ACC112 (cell line): Measurements from ENCODE around the gene MCHR1.

Experiments used
- H2AFZ ChIP-seq: fragments of 200-600 bp; sonication (generic); one replicate; pipeline ENCODE4 v1.6.0; 2017; ENCODE audit warnings: antibody characterized with exemption, low read length; ENCODE audit not compliant: unreplicated experiment
- H3K27ac ChIP-seq: fragments of 200-600 bp; sonication (generic); 2 replicates; pipeline ENCODE4 v1.5.1; 2014; ENCODE audit warnings: low read depth, mild to moderate bottlenecking, antibody characterized with exemption, low read length, moderate library complexity
- H3K27me3 ChIP-seq: fragments of 200-600 bp; sonication (generic); 2 replicates; pipeline ENCODE4 v1.6.1; 2014; ENCODE audit warnings: mild to moderate bottlenecking, antibody characterized with exemption, low read length, moderate library complexity, mixed read lengths; ENCODE audit not compliant: insufficient read depth
- H3K36me3 ChIP-seq: fragments of 200-600 bp; sonication (generic); 2 replicates; pipeline ENCODE4 v1.6.1; 2016; ENCODE audit warnings: mild to moderate bottlenecking, antibody characterized with exemption, low read length, moderate library complexity, mixed read lengths; ENCODE audit not compliant: insufficient read depth
- H3K4me1 ChIP-seq: fragments of 200-600 bp; sonication (generic); one replicate; pipeline ENCODE4 v1.6.1; 2016; ENCODE audit warnings: low read length, mixed read lengths; ENCODE audit not compliant: insufficient read depth, unreplicated experiment, control insufficient read depth
- H3K4me3 ChIP-seq: fragments of 200-600 bp; sonication (generic); 2 replicates; pipeline ENCODE4 v1.5.1; 2014; ENCODE audit warnings: mild to moderate bottlenecking, low read depth, low read length
- H3K79me2 ChIP-seq: fragments of 200-600 bp; sonication (generic); one replicate; pipeline ENCODE4 v1.6.0; 2016; ENCODE audit warnings: low read length; ENCODE audit not compliant: control insufficient read depth, unreplicated experiment, insufficient read depth

Gene MCHR1

GRCh38 chr22:40690370-40690769 is 11.1 kb downstream of the MCHR1 start:
- H3K27me3 ChIP-seq = no peaks in the 10 kb centered on the region
- H3K79me2 ChIP-seq = no peaks in the 10 kb centered on the region
- H2AFZ ChIP-seq = no peak overlapping the region
- no peak overlapping the region for H3K27ac ChIP-seq
- no peaks in the 10 kb centered on the region for H3K4me1 ChIP-seq
- no peaks in the 10 kb centered on the region for H3K36me3 ChIP-seq
- H3K4me3 ChIP-seq = no peak overlapping the region

- Histone ChIP-seq H3K36me3 (no peaks in the 10 kb centered on the region), H2AFZ (no peak overlapping the region), H3K27me3 (no peaks in the 10 kb centered on the region), H3K27ac (no peak overlapping the region), H3K4me3 (no peak overlapping the region), H3K4me1 (no peaks in the 10 kb centered on the region), H3K79me2 (no peaks in the 10 kb centered on the region)
These were observed 12.2 kb downstream of the MCHR1 start for GRCh38 chr22:40691532-40691931.

GRCh38 chr22:40694411-40694810 is 15.1 kb downstream of the MCHR1 start:
- Histone ChIP-seq H3K36me3 (no peaks in the 10 kb centered on the region), H2AFZ (no peak overlapping the region), H3K4me3 (no peak overlapping the region), H3K4me1 (no peaks in the 10 kb centered on the region), H3K27ac (no peak overlapping the region), H3K79me2 (no peaks in the 10 kb centered on the region), H3K27me3 (no peaks in the 10 kb centered on the region)

GRCh38 chr22:40701274-40701673 is 22.0 kb downstream of the MCHR1 start:
- H3K36me3 ChIP-seq = no peaks in the 10 kb centered on the region
- no peaks in the 10 kb centered on the region for H3K4me1 ChIP-seq
- H2AFZ ChIP-seq = no peak overlapping the region
- H3K27me3 ChIP-seq = no peaks in the 10 kb centered on the region
- no peaks in the 10 kb centered on the region for H3K79me2 ChIP-seq
- H3K4me3 ChIP-seq = no peak overlapping the region
- no peak overlapping the region for H3K27ac ChIP-seq

GRCh38 chr22:40703174-40703573 is 23.9 kb downstream of the MCHR1 start:
- Histone ChIP-seq H3K79me2 (no peaks in the 10 kb centered on the region), H3K27ac (no peak overlapping the region), H2AFZ (no peak overlapping the region), H3K4me3 (no peak overlapping the region), H3K27me3 (no peaks in the 10 kb centered on the region), H3K36me3 (no peaks in the 10 kb centered on the region), H3K4me1 (no peaks in the 10 kb centered on the region)

DNA sequence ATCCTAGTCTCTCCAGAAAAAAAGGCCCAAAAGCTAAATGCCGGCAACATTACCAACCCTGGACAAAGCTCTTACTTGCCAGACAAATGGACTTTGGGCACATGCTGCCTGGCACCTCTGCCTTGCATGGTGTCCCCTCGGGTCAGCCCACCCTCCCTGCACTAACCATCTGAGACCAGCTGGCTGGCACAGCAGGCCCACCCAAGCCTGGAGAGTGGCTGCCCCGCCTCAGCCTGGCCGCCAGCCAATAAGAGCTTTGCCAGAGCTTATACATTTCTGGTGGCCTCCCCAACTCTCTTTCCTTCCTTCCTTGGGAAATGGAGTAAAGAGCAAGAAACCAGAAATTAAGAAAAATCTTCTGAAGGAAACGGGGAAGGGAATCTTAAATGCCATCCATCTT is 24.5 kb downstream of the MCHR1 start:
- no peaks in the 10 kb centered on the region for H3K27me3 ChIP-seq
- no peaks in the 10 kb centered on the region for H3K36me3 ChIP-seq
- no peak overlapping the region for H3K4me3 ChIP-seq
- H3K79me2 ChIP-seq = no peaks in the 10 kb centered on the region
- H2AFZ ChIP-seq = no peak overlapping the region
- H3K4me1 ChIP-seq = no peaks in the 10 kb centered on the region
- H3K27ac ChIP-seq = no peak overlapping the region

DNA sequence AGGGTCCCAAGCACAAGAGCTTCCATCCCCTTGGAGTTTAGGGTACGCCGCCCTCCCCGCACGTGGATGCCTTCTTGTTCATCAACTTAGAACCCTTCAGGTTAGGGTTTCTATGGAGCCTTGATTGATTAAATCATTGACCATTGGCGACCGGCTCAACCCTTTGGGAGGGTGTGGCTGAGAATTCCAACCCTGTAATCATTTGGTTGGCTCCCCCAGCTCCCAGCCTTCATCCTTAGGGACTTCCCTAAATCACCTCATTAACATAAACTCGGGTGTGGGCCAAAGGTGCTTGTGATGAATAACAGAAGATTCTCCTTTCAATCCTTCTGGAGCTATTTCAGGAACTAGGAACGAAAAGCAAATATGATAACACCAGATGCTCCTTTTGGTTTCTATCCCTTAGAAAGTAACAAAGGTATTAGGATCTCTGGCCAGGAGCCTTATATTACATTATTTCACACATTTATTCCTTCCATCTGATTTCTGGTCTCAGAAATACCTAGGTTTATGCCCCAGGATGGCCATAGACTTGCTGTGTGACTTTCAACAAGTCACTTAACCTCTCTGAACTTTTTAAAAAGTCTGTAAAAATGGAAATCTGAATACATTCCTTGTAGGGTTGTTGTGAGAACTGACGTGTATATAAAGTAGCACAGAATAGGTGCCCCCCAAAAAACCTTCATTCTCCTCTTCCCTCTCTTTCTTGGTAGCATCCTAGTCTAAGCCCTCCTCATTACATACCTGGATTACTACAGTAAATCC is 26.8 kb downstream of the MCHR1 start:
- Histone ChIP-seq H3K4me3 (no peak overlapping the region), H3K27me3 (no peaks in the 10 kb centered on the region), H3K4me1 (no peaks in the 10 kb centered on the region), H2AFZ (no peak overlapping the region), H3K27ac (no peak overlapping the region), H3K79me2 (no peaks in the 10 kb centered on the region), H3K36me3 (no peaks in the 10 kb centered on the region)

GRCh38 chr22:40707154-40707553 is 27.9 kb downstream of the MCHR1 start:
- no peaks in the 10 kb centered on the region for H3K27me3 ChIP-seq
- peaks cover 3% of the 10 kb centered on the region for H3K4me1 ChIP-seq
- no peaks in the 10 kb centered on the region for H3K79me2 ChIP-seq
- no peak overlapping the region for H3K27ac ChIP-seq
- H2AFZ ChIP-seq = no peak overlapping the region
- no peak overlapping the region for H3K4me3 ChIP-seq
- no peaks in the 10 kb centered on the region for H3K36me3 ChIP-seq

- Histone ChIP-seq H3K36me3 (no peaks in the 10 kb centered on the region), H2AFZ (no peak overlapping the region), H3K27ac (no peak overlapping the region), H3K27me3 (no peaks in the 10 kb centered on the region), H3K79me2 (no peaks in the 10 kb centered on the region), H3K4me3 (no peak overlapping the region), H3K4me1 (peaks cover 3% of the 10 kb centered on the region)
These were observed 28.9 kb downstream of the MCHR1 start for GRCh38 chr22:40708177-40708576.

DNA sequence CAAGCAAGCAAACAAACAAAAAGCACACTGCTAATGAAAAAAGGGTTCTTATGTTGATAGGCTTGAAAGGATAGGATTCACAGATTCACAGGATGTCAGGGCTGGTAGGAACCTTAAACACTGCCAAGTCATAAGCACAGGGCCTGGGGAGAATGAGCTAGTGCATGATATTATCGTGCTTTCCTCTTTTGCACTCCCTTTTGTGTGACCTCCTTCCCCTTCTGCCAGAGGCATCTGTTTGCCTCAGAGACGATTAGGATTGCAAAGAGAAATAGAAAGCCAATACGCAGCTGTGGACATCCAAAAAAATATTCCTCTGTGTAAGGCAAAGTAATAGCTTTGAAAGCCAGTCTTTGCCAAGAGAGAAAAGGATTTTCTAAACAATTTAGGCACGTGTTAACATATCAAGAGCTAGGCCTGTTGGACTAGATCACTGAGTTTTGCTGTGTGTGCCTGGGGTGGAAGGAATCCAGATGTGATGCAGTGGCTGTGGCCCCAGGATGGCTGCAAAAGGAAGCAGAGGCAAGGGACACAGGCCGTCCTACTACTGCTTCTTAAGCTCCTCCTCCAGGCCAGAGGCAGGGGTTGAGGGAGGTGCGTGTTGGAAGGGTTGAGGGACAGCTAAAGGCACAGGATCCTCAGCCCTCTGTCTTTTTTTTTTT is 30.6 kb downstream of the MCHR1 start:
- no peak overlapping the region for H3K27ac ChIP-seq
- H3K4me3 ChIP-seq = no peak overlapping the region
- no peaks in the 10 kb centered on the region for H3K79me2 ChIP-seq
- no peaks in the 10 kb centered on the region for H3K36me3 ChIP-seq
- no peak overlapping the region for H2AFZ ChIP-seq
- H3K4me1 ChIP-seq = peaks cover 3% of the 10 kb centered on the region
- no peaks in the 10 kb centered on the region for H3K27me3 ChIP-seq

DNA sequence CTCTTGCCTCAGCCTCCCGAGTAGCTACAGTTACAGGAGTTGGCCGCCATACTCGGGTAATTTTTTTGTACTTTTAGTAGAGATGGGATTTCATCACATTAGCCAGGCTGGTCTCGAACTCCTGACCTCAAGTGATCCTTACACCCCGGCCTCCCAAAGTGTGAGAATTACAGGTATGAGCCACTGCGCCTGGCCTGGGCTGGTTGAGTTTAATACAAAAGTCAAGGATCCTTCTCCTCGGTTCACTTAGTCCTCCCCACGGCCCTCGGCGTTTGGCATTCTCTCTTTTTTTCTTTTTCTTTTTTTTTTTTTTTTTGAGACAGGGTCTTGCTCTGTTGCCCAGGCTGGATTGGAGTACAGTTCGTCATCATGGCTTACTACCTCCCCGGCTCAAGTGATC is 33.0 kb downstream of the MCHR1 start:
- H3K27me3 ChIP-seq = no peaks in the 10 kb centered on the region
- peaks cover 3% of the 10 kb centered on the region for H3K4me1 ChIP-seq
- no peak overlapping the region for H3K4me3 ChIP-seq
- H3K79me2 ChIP-seq = no peaks in the 10 kb centered on the region
- no peak overlapping the region for H2AFZ ChIP-seq
- H3K36me3 ChIP-seq = no peaks in the 10 kb centered on the region
- no peak overlapping the region for H3K27ac ChIP-seq
